DND-41 (cell line): ENCODE measurements around the gene MKI67.
A peak's percentile ranks its signal among the peaks of the same experiment; 100 is the strongest.

ENCODE experiments used
- ATAC-seq: fragments of 200-7000 bp; cut with Tn5 transposase; 3 replicates; pipeline ENCODE4 v1.9.1; 2021; ENCODE audit warnings: low read depth; ENCODE audit not compliant: insufficient read depth
- DNase-seq: peaks from one replicate; pipeline ENCODE4 v3.0.0-alpha.2; 2020
- H2AFZ ChIP-seq: 2 replicates; pipeline ENCODE4 v1.6.0; 2012; ENCODE audit warnings: low read depth, low read length
- H3K27ac ChIP-seq: 2 replicates; pipeline ENCODE4 v1.5.1; 2012; ENCODE audit warnings: low read length, inconsistent platforms
- H3K27me3 ChIP-seq: fragments of 200-600 bp; sonication (generic); 2 replicates; pipeline ENCODE4 v1.6.0; 2012; ENCODE audit warnings: low read length, mild to moderate bottlenecking, inconsistent platforms; ENCODE audit not compliant: insufficient read depth, poor library complexity
- H3K36me3 ChIP-seq: 2 replicates; pipeline ENCODE4 v1.5.1; 2012; ENCODE audit warnings: low read length, inconsistent platforms; ENCODE audit not compliant: insufficient read depth
- H3K4me1 ChIP-seq: 2 replicates; pipeline ENCODE4 v1.5.1; 2012; ENCODE audit warnings: mild to moderate bottlenecking, low read length; ENCODE audit not compliant: insufficient read depth
- H3K4me2 ChIP-seq: 2 replicates; pipeline ENCODE4 v1.6.0; 2012; ENCODE audit warnings: mild to moderate bottlenecking, moderate library complexity, low read length, inconsistent platforms; ENCODE audit not compliant: insufficient read depth
- H3K4me3 ChIP-seq, 2 experiments: fragments of 200-600 bp in 1 of 2; shearing (Covaris generic) in 1 of 2; 2 replicates each; pipeline ENCODE4 v1.5.1; 2012 to 2016; ENCODE audit warnings: inconsistent platforms in 2 of 2, low read length in 2 of 2, mild to moderate bottlenecking in 2 of 2, low read depth in 1 of 2, moderate library complexity in 1 of 2
- H3K79me2 ChIP-seq: 2 replicates; pipeline ENCODE4 v1.6.0; 2012; ENCODE audit warnings: low read length, inconsistent platforms; ENCODE audit not compliant: insufficient read depth
- H3K9ac ChIP-seq: 2 replicates; pipeline ENCODE4 v1.6.0; 2012; ENCODE audit warnings: low read depth, mild to moderate bottlenecking, inconsistent platforms, low read length, moderate library complexity
- H3K9me3 ChIP-seq: 2 replicates; pipeline ENCODE4 v1.5.1; 2012; ENCODE audit warnings: low read length, moderate library complexity, mild to moderate bottlenecking, inconsistent platforms; ENCODE audit not compliant: insufficient read depth, severe bottlenecking
- H4K20me1 ChIP-seq: 2 replicates; pipeline ENCODE4 v1.6.0; 2012; ENCODE audit warnings: low read length; ENCODE audit not compliant: insufficient read depth
- CTCF ChIP-seq: IDR thresholded peaks from 2 replicates; pipeline ENCODE4 v1.5.1; 2012; ENCODE audit warnings: borderline replicate concordance, low read length, moderate library complexity, mild to moderate bottlenecking; ENCODE audit not compliant: poor library complexity, severe bottlenecking; ENCODE audit errors: extremely low read depth
- EZH2 ChIP-seq: IDR thresholded peaks from 3 replicates; pipeline ENCODE4 v1.6.1; 2012; ENCODE audit warnings: borderline replicate concordance, low read depth, mild to moderate bottlenecking, moderate library complexity, low read length, inconsistent platforms; ENCODE audit not compliant: severe bottlenecking

MKI67 gene

GRCh38 chr10:128114901-128115300, 11.3 kb downstream of the MKI67 start:
- Histone ChIP-seq H2AFZ (no peak overlapping the region), H3K9ac (no peak overlapping the region), H3K79me2 (peaks cover 94% of the 10 kb centered on the region), H3K4me3 (no peak overlapping the region), H3K9me3 (no peaks in the 10 kb centered on the region), H3K27me3 (no peaks in the 10 kb centered on the region), H3K4me2 (no peak overlapping the region), H3K4me1 (peaks cover 6% of the 10 kb centered on the region; the same call in 1 of the 2 replicates), H3K27ac (no peak overlapping the region), H4K20me1 (peaks cover 71% of the 10 kb centered on the region), H3K36me3 (peaks cover 99% of the 10 kb centered on the region)
- DNase-seq (no peak), ATAC-seq (no peak)
- TF ChIP-seq EZH2 (no peak), CTCF (no peak)

- no peak for TF ChIP-seq EZH2
- TF ChIP-seq CTCF: no peak
- Histone ChIP-seq H3K9ac (no peak overlapping the region), H3K4me1 (no peaks in the 10 kb centered on the region), H3K4me3 (no peak overlapping the region), H3K27ac (no peak overlapping the region), H3K4me2 (no peak overlapping the region), H3K36me3 (peaks cover 100% of the 10 kb centered on the region), H3K9me3 (no peaks in the 10 kb centered on the region), H3K27me3 (no peaks in the 10 kb centered on the region), H3K79me2 (peaks cover 96% of the 10 kb centered on the region), H4K20me1 (peaks cover 73% of the 10 kb centered on the region), H2AFZ (no peak overlapping the region)
- DNase-seq: no peak
- ATAC-seq: 0 out of 3 replicates have a peak, but pooled peaks have one; percentile 39
Measured at GRCh38 chr10:128113026-128113425, 13.2 kb downstream of the MKI67 start.

GRCh38 chr10:128111696-128112095, 14.5 kb downstream of the MKI67 start:
- no peak for TF ChIP-seq CTCF
- no peak for TF ChIP-seq EZH2
- DNase-seq (no peak), ATAC-seq (no peak)
- Histone ChIP-seq H3K4me1 (no peaks in the 10 kb centered on the region), H3K27ac (no peak overlapping the region), H3K27me3 (no peaks in the 10 kb centered on the region), H3K79me2 (peaks cover 94% of the 10 kb centered on the region), H3K36me3 (peaks cover 100% of the 10 kb centered on the region), H3K4me3 (no peak overlapping the region), H3K9me3 (no peaks in the 10 kb centered on the region), H4K20me1 (peaks cover 77% of the 10 kb centered on the region), H3K4me2 (no peak overlapping the region), H2AFZ (no peak overlapping the region), H3K9ac (no peak overlapping the region)

- Histone ChIP-seq H3K4me1 (no peaks in the 10 kb centered on the region), H3K27ac (no peak overlapping the region), H4K20me1 (peaks cover 84% of the 10 kb centered on the region), H3K9me3 (no peaks in the 10 kb centered on the region), H3K4me2 (no peak overlapping the region), H3K4me3 (no peak overlapping the region), H3K27me3 (no peaks in the 10 kb centered on the region), H3K9ac (no peak overlapping the region), H3K36me3 (peaks cover 100% of the 10 kb centered on the region), H2AFZ (no peak overlapping the region), H3K79me2 (peaks cover 93% of the 10 kb centered on the region)
- TF ChIP-seq CTCF: no peak
- TF ChIP-seq EZH2: no peak
- no peak for DNase-seq
- no peak for ATAC-seq
Measured at GRCh38 chr10:128110339-128110738, 15.9 kb downstream of the MKI67 start.
